Measurements from ENCODE around the gene NAT8L.
"Not testable (repeated sequence)": the region's sequence is repeated elsewhere in the genome, so short reads cannot be mapped to it uniquely, and the experiment has no call there.

Gene NAT8L

GRCh38 chr4:2059046-2059725 lies at the start of gene NAT8L:
Gene NAT8L, plus strand, starts transcription at chr4:2059327. Its CDS starts 185 bp downstream, at chr4:2059512.
- no peak for DNase-seq

- DNase-seq: peak; percentile 68
These were observed 49.4 kb upstream of the NAT8L start for GRCh38 chr4:2009651-2010233.

- DNase-seq: no peak
These were observed 47.5 kb upstream of the NAT8L start for GRCh38 chr4:2011583-2011982.

GRCh38 chr4:2015008-2015407 lies 44.1 kb upstream of the NAT8L start:
- DNase-seq: no peak

GRCh38 chr4:2021358-2022018 lies 37.6 kb upstream of the NAT8L start:
- DNase-seq: not testable (repeated sequence)

- no peak for DNase-seq
These were observed 34.4 kb upstream of the NAT8L start for GRCh38 chr4:2024683-2025082.

- DNase-seq: no peak
These were observed 33.3 kb upstream of the NAT8L start for GRCh38 chr4:2025817-2026216.

- DNase-seq: not testable (repeated sequence)
These were observed 32.0 kb upstream of the NAT8L start for GRCh38 chr4:2027120-2027519.

GRCh38 chr4:2031161-2031560 lies 28.0 kb upstream of the NAT8L start:
- not testable (repeated sequence) for DNase-seq

GRCh38 chr4:2036327-2036726 lies 22.8 kb upstream of the NAT8L start:
- no peak for DNase-seq

GRCh38 chr4:2036866-2037265 lies 22.3 kb upstream of the NAT8L start:
- DNase-seq: no peak

GRCh38 chr4:2040391-2041238 lies 18.5 kb upstream of the NAT8L start:
- DNase-seq: peak; percentile 11

GRCh38 chr4:2041239-2042130 lies 17.6 kb upstream of the NAT8L start:
- peak; percentile 87 for DNase-seq

GRCh38 chr4:2042204-2042946 lies 16.8 kb upstream of the NAT8L start:
- peak; percentile 44 for DNase-seq

GRCh38 chr4:2042947-2043395 lies 16.2 kb upstream of the NAT8L start:
- no peak for DNase-seq

GRCh38 chr4:2043396-2044118 lies 15.6 kb upstream of the NAT8L start:
- DNase-seq: no peak

GRCh38 chr4:2044119-2044485 lies 15.0 kb upstream of the NAT8L start:
- no peak for DNase-seq

GRCh38 chr4:2044542-2045517 lies 14.3 kb upstream of the NAT8L start:
- no peak for DNase-seq

GRCh38 chr4:2045518-2045951 lies 13.6 kb upstream of the NAT8L start:
- no peak for DNase-seq

Measured in CD4-positive, alpha-beta T cell treated with Interleukin-10 for 1 hour (primary cell).